SJCRH30 (cell line): ENCODE results near the gene CD4. TPM values are rescaled to one million over a fixed set of nuclear protein-coding genes. Genes with fewer than 3 reads are reported as not detected.

ENCODE experiments used
- total RNA-seq: library from RNA; depleted of rRNA; stranded (reverse); fragments of >200 nt; shearing (Covaris generic); gene quantifications from 2 replicates; pipeline ENCODE4 v1.2.3, GENCODE V29; 2014; rRNA removed

Gene CD4
- total RNA-seq, 1 experiment from 2014 or later, result not detected

Other genes starting within 250 kb of the CD4 start
- 10.3 and 13.8 TPM in 2 replicates for gene IFFO1, start 233.5 kb upstream of the CD4 start, total RNA-seq
- 63.8 and 67.7 TPM in 2 replicates for gene NOP2, start 221.2 kb upstream of the CD4 start, total RNA-seq
- gene CHD4, start 182.1 kb upstream of the CD4 start, total RNA-seq, result 300 and 311 TPM in 2 replicates
- not detected in 2 replicates for gene LPAR5, start 153.6 kb upstream of the CD4 start, total RNA-seq
- 0.28 TPM in 1 of 2 replicates, not detected in the other for gene ACRBP, start 142.1 kb upstream of the CD4 start, total RNA-seq
- 25.1 and 28.7 TPM in 2 replicates for gene ING4, start 126.4 kb upstream of the CD4 start, total RNA-seq
- 40.5 and 46.5 TPM in 2 replicates for gene ZNF384, start 100.2 kb upstream of the CD4 start, total RNA-seq
- 0.15 and 0.28 TPM in 2 replicates for gene PIANP, start 88.7 kb upstream of the CD4 start, total RNA-seq
- 34.1 and 35.9 TPM in 2 replicates for gene COPS7A, start 65.5 kb upstream of the CD4 start, total RNA-seq
- gene MLF2, start 36.4 kb upstream of the CD4 start, total RNA-seq, result 161 and 175 TPM in 2 replicates
- gene PTMS, start 23.2 kb upstream of the CD4 start, total RNA-seq, result 84.2 and 89.9 TPM in 2 replicates
- gene LAG3, start 17.0 kb upstream of the CD4 start, total RNA-seq, result 0.16 TPM in 1 of 2 replicates, not detected in the other
- 2.2 and 3.5 TPM in 2 replicates for gene GPR162, start 32.3 kb downstream of the CD4 start, total RNA-seq
- 13.7 and 19.3 TPM in 2 replicates for gene P3H3, start 38.9 kb downstream of the CD4 start, total RNA-seq
- gene GNB3, start 51.4 kb downstream of the CD4 start, total RNA-seq, result 2.2 and 3.2 TPM in 2 replicates
- gene CDCA3, start 61.8 kb downstream of the CD4 start, total RNA-seq, result 96.8 and 104 TPM in 2 replicates
- gene USP5, start 62.6 kb downstream of the CD4 start, total RNA-seq, result 76.7 and 78.0 TPM in 2 replicates
- gene TPI1, start 78.0 kb downstream of the CD4 start, total RNA-seq, result 1,296 and 1,386 TPM in 2 replicates
- 2.6 and 3.7 TPM in 2 replicates for gene SPSB2, start 83.8 kb downstream of the CD4 start, total RNA-seq
- gene LRRC23, start 115.3 kb downstream of the CD4 start, total RNA-seq, result 3.6 and 3.8 TPM in 2 replicates
- gene ENO2, start 125.1 kb downstream of the CD4 start, total RNA-seq, result 1.8 and 2.1 TPM in 2 replicates
- 13.2 and 14.2 TPM in 2 replicates for gene ATN1, start 138.4 kb downstream of the CD4 start, total RNA-seq
- gene RNU7-1, start 154.3 kb downstream of the CD4 start, total RNA-seq, result not detected in 2 replicates
- 193 and 245 TPM in 2 replicates for gene C12orf57, start 154.5 kb downstream of the CD4 start, total RNA-seq
- gene PTPN6, start 161.8 kb downstream of the CD4 start, total RNA-seq, result 0.18 and 0.38 TPM in 2 replicates
- gene PHB2, start 181.1 kb downstream of the CD4 start, total RNA-seq, result 310 and 322 TPM in 2 replicates
- 54.9 and 57.7 TPM in 2 replicates for gene EMG1, start 181.4 kb downstream of the CD4 start, total RNA-seq
- gene LPCAT3, start 228.9 kb downstream of the CD4 start, total RNA-seq, result 19.6 and 19.9 TPM in 2 replicates